ENCODE measurements around the gene ITGB6.
"Not testable (repeated sequence)": the region's sequence is repeated elsewhere in the genome, so short reads cannot be mapped to it uniquely, and the experiment has no call there.

Gene ITGB6

GRCh38 chr2:160181146-160181836, 18.8 kb downstream of the ITGB6 start:
- not testable (repeated sequence) for DNase-seq (ENCODE audit: low read depth in 2 of 2)

- DNase-seq (ENCODE audit: low read depth in 2 of 2) = not testable (repeated sequence)
Measured at GRCh38 chr2:160180690-160181089, 19.4 kb downstream of the ITGB6 start.

- DNase-seq (ENCODE audit: low read depth in 2 of 2) = no peak
Measured at GRCh38 chr2:160180172-160180571, 19.9 kb downstream of the ITGB6 start.

GRCh38 chr2:160175169-160176134, 24.6 kb downstream of the ITGB6 start:
- DNase-seq (ENCODE audit: low read depth in 2 of 2) = no peak

GRCh38 chr2:160174322-160174721, 25.8 kb downstream of the ITGB6 start:
- no peak for DNase-seq (ENCODE audit: low read depth in 2 of 2)

- DNase-seq (ENCODE audit: low read depth in 2 of 2) = no peak
Measured at GRCh38 chr2:160169988-160170387, 30.1 kb downstream of the ITGB6 start.

GRCh38 chr2:160169471-160169870, 30.6 kb downstream of the ITGB6 start:
- DNase-seq (ENCODE audit: low read depth in 2 of 2) = no peak

- DNase-seq (ENCODE audit: low read depth in 2 of 2) = no peak
Measured at GRCh38 chr2:160168878-160169277, 31.2 kb downstream of the ITGB6 start.

- no peak for DNase-seq (ENCODE audit: low read depth in 2 of 2)
Measured at GRCh38 chr2:160167089-160167740, 32.9 kb downstream of the ITGB6 start.

- DNase-seq (ENCODE audit: low read depth in 2 of 2) = no peak
Measured at GRCh38 chr2:160165996-160166395, 34.1 kb downstream of the ITGB6 start.

- DNase-seq (ENCODE audit: low read depth in 2 of 2) = no peak
Measured at GRCh38 chr2:160165081-160165480, 35.0 kb downstream of the ITGB6 start.

- DNase-seq (ENCODE audit: low read depth in 2 of 2) = no peak
Measured at GRCh38 chr2:160157861-160158829, 41.9 kb downstream of the ITGB6 start.

- no peak for DNase-seq (ENCODE audit: low read depth in 2 of 2)
Measured at GRCh38 chr2:160156665-160157064, 43.4 kb downstream of the ITGB6 start.

- no peak for DNase-seq (ENCODE audit: low read depth in 2 of 2)
Measured at GRCh38 chr2:160156100-160156499, 44.0 kb downstream of the ITGB6 start.

GRCh38 chr2:160148419-160148818, 51.7 kb downstream of the ITGB6 start:
- not testable (repeated sequence) for DNase-seq (ENCODE audit: low read depth in 2 of 2)

- no peak for DNase-seq (ENCODE audit: low read depth in 2 of 2)
Measured at GRCh38 chr2:160145471-160145870, 54.6 kb downstream of the ITGB6 start.

- DNase-seq (ENCODE audit: low read depth in 2 of 2) = no peak
Measured at GRCh38 chr2:160144280-160144990, 55.6 kb downstream of the ITGB6 start.

- no peak for DNase-seq (ENCODE audit: low read depth in 2 of 2)
Measured at GRCh38 chr2:160142472-160142871, 57.6 kb downstream of the ITGB6 start.

GRCh38 chr2:160141912-160142311, 58.2 kb downstream of the ITGB6 start:
- DNase-seq (ENCODE audit: low read depth in 2 of 2) = no peak

GRCh38 chr2:160141419-160141818, 58.7 kb downstream of the ITGB6 start:
- no peak for DNase-seq (ENCODE audit: low read depth in 2 of 2)

Data from stimulated activated CD4-positive, alpha-beta T cell treated with anti-CD3 and anti-CD28 coated beads, Interleukin-15, amount 100 ng/mL, for 48 hours (primary cell).